Measurements from ENCODE around the gene CBFA2T3.

- TF ChIP-seq CTCF (IDR thresholded peaks at IDR 0.05) (no peak), POLR2A (IDR thresholded peaks at IDR 0.05) (no peak)
Measured at GRCh38 chr16:88835818-88836217, 141.2 kb downstream of the CBFA2T3 start.
